Brain microvascular endothelial cell (primary cell): ENCODE results near the gene FOXRED1.
A peak's percentile ranks its signal among the peaks of the same experiment; 100 is the strongest.

ENCODE experiments used
- DNase-seq: peaks from one replicate; pipeline ENCODE4 v3.0.0-alpha.2; 2020
- H3K27ac ChIP-seq: fragments of 250-450 bp; sonication (Bioruptor Pico); 2 replicates; pipeline ENCODE4 v1.5.1; 2020; ENCODE audit warnings: mild to moderate bottlenecking, moderate library complexity
- H3K27me3 ChIP-seq: fragments of 250-450 bp; sonication (Bioruptor Pico); replicated peaks from 2 replicates; pipeline ENCODE4 v1.5.1; 2020; ENCODE audit warnings: mild to moderate bottlenecking
- H3K36me3 ChIP-seq: fragments of 250-450 bp; sonication (Bioruptor Pico); replicated peaks from 2 replicates; pipeline ENCODE4 v1.5.1; 2020; ENCODE audit warnings: mild to moderate bottlenecking
- H3K4me3 ChIP-seq: 2 replicates; pipeline ENCODE4 v1.5.1; 2011; ENCODE audit warnings: low read depth, mild to moderate bottlenecking, control low read depth, low read length, moderate library complexity
- in situ Hi-C: cut with HindIII; loops from 2 replicates; pipeline ENCODE4 v1.10.0; 2017; ENCODE audit warnings: low sequenced_read_pairs, low pct_ligation_motif_present
- TF ChIP-seq, protein P1 (sequence below): IDR thresholded peaks from 2 replicates; pipeline ENCODE4 v1.5.1; 2011; ENCODE audit warnings: low read depth, mild to moderate bottlenecking, moderate library complexity, low read length, control low read depth, inconsistent platforms; ENCODE audit errors: missing control alignments

The FOXRED1 gene

DNA sequence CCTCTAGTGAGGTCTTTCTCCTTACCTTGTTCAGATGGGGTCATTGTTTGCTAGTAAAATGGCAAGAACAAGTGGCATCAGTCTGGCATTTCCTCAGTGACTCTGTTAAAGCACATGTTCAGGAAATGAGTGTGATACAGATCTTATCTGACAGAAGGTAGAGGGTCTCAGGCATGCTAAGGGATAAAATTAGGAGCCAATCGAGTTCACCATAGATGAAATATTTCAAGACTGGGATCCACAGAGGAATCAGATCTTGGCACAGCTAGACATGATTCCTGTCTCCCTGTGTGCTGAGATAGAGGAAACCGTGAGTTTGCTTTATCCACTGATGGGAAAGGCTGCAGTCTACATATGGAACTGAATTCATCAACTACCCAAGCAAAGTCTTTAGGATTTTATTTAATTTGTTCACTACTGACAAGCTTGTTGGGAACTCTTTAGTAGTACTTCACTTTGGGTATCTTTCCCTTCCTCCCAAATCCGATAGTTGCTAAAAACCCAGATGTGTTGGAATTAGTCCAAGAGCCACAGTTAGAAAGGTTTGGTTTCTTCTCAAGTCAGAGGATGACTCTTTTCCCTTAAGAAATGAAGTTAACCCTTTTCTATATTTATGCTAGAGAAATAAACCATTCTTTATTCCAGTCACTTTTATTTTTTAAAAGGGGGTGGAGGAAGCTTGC is 39.0 kb upstream of the FOXRED1 start:
- TF ChIP-seq, protein P1, sequence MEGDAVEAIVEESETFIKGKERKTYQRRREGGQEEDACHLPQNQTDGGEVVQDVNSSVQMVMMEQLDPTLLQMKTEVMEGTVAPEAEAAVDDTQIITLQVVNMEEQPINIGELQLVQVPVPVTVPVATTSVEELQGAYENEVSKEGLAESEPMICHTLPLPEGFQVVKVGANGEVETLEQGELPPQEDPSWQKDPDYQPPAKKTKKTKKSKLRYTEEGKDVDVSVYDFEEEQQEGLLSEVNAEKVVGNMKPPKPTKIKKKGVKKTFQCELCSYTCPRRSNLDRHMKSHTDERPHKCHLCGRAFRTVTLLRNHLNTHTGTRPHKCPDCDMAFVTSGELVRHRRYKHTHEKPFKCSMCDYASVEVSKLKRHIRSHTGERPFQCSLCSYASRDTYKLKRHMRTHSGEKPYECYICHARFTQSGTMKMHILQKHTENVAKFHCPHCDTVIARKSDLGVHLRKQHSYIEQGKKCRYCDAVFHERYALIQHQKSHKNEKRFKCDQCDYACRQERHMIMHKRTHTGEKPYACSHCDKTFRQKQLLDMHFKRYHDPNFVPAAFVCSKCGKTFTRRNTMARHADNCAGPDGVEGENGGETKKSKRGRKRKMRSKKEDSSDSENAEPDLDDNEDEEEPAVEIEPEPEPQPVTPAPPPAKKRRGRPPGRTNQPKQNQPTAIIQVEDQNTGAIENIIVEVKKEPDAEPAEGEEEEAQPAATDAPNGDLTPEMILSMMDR: no peak
- Histone ChIP-seq H3K36me3 (no peaks in the 10 kb centered on the region), H3K4me3 (no peak overlapping the region), H3K27ac (no peak overlapping the region), H3K27me3 (no peaks in the 10 kb centered on the region)
- DNase-seq: no peak
- in situ Hi-C loops: no loop called here

DNA sequence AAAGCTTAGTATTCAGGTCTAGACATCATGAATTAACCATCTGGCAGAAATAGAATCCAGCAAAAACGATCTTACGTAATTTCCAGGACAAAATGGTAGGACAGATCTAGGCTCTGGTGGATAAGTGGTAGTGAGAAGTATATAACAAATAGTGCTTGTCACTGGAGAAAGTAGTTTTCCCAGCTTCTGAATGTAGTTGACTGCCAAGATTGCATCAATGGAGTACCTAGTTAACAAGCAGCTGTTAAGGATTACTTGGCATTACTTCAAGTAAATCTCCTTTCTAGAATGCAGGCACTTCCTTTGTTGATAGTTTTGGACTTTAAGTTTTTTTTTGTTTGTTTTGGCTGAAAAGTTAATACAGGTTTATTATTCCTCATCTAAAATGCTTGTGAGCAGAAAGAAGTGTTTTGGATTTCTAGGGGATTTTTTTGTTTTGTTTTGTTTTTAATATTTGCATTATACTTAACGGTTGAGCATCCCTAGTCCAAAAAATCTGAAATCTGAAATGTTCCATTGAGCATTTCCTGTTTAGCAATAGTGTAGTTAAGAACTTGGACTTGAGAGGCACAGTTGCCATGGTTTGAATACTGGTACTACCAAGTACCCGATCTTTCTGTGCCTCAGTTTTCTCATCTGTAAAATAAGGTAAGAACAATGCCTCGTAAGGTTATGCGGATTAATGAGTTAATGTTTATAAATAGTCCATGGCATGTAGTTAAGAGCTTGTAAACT is 37.1 kb upstream of the FOXRED1 start:
- H3K36me3 ChIP-seq: no peaks in the 10 kb centered on the region
- no peak overlapping the region for H3K27ac ChIP-seq
- TF ChIP-seq, protein P1: no peak
- in situ Hi-C loops: no loop called here
- no peak for DNase-seq
- no peaks in the 10 kb centered on the region for H3K27me3 ChIP-seq
- no peak overlapping the region for H3K4me3 ChIP-seq

DNA sequence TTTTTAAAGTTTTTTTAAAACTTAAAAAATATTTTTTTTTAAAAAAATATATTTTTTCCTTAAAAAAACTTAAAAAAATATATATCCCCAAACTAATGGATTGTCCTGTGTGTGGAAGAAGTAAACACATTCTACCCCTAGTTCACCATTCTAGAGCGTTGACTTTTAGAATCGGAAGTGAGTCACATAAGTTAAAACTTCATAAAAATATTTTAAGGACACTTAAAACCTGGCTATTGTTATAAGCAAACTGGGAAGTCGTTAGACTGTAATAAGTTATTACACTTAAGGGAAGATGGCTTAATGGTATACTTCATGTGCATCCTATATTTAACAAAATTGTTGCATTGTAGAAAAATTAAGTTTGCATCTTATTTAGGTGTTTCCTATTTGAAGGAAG is 36.3 kb upstream of the FOXRED1 start:
- no peaks in the 10 kb centered on the region for H3K36me3 ChIP-seq
- in situ Hi-C loops: no loop called here
- no peak for DNase-seq
- no peaks in the 10 kb centered on the region for H3K27me3 ChIP-seq
- TF ChIP-seq, protein P1: no peak
- no peak overlapping the region for H3K4me3 ChIP-seq
- no peak overlapping the region for H3K27ac ChIP-seq

DNA sequence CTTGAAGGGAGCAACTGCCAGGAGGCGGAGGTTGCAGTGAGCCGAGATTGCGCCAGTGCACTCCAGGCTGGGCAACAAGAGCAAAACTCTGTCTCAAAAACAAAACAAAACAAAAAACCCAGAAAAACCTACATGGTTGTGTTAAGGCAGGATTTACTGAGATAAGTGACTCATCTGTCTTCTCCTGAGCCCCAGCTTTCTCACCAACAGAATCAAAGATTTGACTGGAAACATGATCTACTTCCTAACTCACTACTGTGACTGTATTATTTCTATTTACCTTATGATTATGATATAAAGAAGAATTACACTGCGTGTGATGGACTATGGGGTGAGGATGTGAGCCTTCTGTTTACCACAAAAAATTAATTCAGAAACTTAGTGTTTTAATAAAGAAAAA is 35.6 kb upstream of the FOXRED1 start:
- Histone ChIP-seq H3K36me3 (no peaks in the 10 kb centered on the region), H3K27ac (peak overlapping the region; percentile 51), H3K27me3 (no peaks in the 10 kb centered on the region), H3K4me3 (no peak overlapping the region)
- in situ Hi-C loops: no loop called here
- TF ChIP-seq, protein P1: no peak
- DNase-seq: peak; percentile 65

DNA sequence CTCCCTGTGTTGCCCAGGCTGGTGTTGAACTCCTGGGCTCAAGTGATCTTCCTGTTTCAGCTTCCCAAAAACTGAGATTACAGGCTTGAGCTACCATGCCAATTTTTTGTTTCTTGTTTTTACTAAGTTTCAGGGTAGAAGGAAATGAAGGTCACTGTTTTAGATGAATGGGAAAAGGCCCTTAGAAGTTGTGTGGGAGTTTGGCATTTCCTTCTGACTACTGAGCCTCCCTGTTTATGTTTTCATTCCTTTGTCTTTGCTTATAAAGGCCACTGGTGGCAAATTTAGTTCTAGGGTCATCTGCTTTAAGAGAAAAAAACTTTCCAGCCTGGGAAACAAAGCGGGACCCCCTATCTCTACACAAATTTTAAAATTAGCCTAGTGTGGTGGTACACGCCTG is 22.3 kb upstream of the FOXRED1 start:
- H3K36me3 ChIP-seq: peaks cover 4% of the 10 kb centered on the region
- no peak overlapping the region for H3K27ac ChIP-seq
- TF ChIP-seq, protein P1: no peak
- peak; percentile 36 for DNase-seq
- in situ Hi-C loops: no loop called here
- no peaks in the 10 kb centered on the region for H3K27me3 ChIP-seq
- no peak overlapping the region for H3K4me3 ChIP-seq

DNA sequence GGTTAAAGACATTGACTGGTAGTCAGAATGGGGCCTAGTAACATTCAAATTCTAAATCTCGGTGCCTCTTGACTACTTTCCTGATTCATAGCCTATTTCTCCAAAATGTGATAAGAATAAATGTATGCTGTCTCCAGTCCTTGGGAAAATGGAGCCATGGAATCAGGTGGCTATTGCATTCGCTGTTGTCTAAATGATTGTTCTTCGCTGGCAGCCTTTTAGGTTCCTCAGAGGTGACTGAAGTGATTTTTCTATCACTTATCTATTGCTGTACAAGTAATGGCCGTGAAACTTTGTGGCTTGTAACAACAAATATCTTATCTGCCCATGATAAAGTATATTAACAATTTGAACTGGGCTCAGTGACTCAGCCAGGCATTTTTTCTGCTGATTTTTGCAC is 15.7 kb upstream of the FOXRED1 start:
- H3K36me3 ChIP-seq: peaks cover 10% of the 10 kb centered on the region
- DNase-seq: no peak
- TF ChIP-seq, protein P1: no peak
- H3K27me3 ChIP-seq: no peaks in the 10 kb centered on the region
- no peak overlapping the region for H3K27ac ChIP-seq
- in situ Hi-C loops: no loop called here
- no peak overlapping the region for H3K4me3 ChIP-seq
